DMS114 treated with DMSO at 0.1 percent for 48 hours (cell line): ENCODE data around the gene C19orf53.
"Not testable (repeated sequence)": the region's sequence is repeated elsewhere in the genome, so short reads cannot be mapped to it uniquely, and the experiment has no call there.

Experiments used
- DNase-seq: peaks from one replicate; lab custom pipeline; 2025; ENCODE audit not compliant: unreplicated experiment; lab: John Stamatoyannopoulos, UW

The C19orf53 gene

DNA sequence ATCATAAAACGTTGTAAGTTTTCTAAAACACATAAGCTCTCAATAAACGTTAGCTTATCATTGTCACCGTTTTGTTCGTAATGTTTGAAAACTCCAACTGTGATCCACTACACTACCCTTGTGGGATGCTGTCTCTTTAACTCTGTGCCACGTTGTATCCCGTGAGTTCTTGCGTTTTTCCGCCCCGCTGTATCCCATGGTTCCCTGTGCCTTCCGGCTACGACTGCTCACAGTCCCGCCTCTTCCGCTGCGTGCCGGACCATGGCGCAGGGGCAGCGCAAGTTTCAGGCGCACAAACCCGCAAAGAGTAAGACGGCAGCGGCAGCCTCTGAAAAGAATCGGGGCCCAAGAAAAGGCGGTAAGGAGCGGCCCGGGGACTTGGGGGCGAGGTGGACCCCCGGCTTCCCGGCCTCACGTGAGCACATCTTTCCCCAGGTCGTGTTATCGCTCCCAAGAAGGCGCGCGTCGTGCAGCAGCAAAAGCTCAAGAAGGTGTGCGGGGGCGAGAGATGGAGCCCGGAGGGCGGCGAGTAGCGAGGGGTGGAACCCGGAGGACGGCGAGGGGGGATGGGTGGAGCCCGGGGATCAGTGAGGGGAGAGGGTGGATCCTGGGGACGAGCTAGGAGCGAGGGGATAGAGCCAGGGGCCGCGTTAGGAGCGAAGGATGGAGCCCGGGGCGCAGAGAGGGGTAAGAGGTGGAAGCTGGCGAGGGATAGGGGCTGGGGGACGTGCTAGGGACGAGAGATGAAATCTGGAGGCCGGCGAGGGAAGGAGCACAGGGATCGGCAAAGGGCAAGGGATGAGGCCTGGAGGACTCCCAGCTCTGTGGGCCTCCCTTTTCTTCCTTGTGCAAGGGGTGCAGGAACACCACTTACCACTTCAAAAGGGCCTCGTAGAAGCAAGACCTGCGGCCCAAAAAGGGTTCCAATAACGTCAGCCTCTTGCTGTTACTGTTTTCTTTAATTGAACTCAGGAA, at the start of gene C19orf53:
TSS of gene C19orf53 (plus strand) at position 240 of the 975 bp plus-strand sequence. CDS start at position 262, 22 bp downstream.
- DNase-seq = peak; percentile 84

DNA sequence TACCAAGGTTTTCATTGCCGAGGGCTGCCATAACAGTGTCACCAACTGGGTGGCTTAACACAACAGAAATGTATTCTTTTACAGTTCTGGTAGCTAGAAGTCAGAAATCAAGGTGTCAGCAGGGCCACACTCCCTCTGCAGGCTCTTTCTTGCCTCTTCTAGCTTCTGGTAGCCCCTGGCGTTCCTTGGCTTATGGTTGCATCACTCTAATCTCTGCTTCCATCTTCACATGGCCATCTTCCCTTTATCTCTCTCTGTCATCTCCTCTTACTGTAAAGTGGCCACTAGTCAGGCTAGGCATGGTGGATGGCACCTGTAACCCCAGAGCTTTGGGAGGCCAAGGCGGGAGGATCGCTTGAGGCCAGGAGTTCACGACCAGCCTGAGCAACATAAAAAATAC, 47.9 kb upstream of the C19orf53 start:
- no peak for DNase-seq

DNA sequence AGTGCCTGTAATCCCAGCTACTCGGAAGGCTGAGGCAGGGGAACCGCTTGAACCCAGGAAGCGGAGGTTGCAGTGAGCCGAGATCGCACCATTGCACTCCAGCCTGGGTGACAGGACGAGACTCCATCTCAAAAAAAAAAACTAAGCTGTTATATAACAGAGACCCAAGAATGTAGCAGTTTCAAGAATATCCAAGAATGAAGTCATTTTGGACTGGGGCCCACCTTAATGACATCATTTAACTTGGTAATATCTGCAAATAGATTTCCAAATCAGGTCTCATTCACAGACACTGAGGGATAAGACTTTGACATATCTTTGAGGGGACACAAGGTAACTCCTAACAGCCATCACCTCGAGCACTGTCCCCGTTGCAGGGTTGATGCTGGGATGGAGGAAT, 46.5 kb upstream of the C19orf53 start:
- no peak for DNase-seq

DNA sequence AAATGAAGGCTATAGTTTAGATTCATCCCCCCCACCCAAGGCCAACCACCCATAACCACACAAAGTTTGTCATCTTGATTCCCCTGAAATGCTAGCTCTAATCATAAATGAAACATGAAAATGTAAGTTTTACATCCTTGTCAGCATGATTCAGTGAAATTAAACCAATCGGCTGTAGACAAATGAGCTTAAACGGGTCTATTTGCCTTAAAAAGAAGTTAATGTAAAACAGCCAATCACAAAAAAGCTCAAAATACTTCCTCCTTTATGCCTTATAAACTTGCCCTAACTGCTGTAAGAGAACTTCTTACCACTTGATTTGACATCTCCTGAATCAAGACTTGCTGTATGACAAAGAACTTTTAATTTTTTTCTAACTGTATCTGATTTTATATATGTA, 44.4 kb upstream of the C19orf53 start:
- DNase-seq = no peak

DNA sequence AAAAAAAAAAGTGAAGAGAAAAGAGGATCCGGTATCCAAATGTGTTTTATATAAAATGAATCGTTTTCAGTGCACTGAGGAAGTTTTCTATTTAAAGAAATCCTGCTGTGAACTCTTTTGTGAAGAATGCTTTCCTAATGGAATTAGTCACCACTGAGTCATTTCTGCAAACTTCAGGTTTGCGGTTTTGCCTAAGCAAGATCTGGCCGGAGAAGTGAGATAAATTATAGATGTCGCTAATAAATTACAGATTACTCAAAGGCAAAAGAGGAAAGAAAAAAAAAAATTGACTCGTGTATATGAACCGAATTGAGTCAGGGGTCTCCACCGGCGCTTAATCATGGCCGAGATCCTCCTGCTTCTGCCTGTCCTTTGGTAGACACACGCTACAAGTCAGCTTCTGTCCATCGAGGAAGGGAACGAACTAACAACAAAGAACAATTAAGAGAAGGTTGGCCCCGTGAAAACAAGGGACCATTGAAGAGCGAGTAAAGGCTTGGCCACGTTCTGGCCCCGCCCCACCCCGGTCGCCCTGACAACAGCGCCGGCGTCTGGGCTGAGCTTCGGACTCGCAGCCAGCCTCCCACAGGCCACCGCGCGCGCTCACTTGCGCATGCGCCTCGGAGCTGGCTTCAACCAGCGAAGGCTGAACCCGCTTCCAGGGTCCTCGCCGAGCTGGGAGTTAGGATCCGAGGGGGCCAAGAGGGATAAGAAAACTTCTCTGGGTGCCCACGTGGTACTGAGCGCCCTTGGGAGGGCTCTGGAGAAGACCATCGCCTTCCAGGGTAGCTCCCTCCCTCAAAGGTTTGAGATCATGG, 42.9 kb upstream of the C19orf53 start:
- DNase-seq = peak; percentile 76

DNA sequence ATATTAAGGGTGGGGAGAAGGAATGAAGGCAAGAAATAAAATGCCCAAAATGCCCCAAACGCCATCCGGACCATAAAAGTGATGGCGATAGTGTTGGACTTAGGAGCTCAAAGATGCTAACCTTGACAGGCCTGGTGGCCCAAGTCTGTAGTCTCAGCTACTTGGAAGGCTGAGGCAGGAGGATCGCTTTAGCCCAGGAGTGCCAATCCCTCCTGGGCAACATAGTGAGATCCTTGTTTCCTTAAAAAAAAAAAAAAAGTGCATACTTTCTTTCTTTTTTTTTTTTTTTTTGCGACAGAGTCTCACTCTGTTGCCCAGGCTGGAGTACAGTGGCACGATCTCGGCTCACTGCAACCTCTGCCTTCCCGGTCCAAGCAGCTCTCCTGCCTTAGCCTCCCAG, 41.9 kb upstream of the C19orf53 start:
- no peak for DNase-seq

DNA sequence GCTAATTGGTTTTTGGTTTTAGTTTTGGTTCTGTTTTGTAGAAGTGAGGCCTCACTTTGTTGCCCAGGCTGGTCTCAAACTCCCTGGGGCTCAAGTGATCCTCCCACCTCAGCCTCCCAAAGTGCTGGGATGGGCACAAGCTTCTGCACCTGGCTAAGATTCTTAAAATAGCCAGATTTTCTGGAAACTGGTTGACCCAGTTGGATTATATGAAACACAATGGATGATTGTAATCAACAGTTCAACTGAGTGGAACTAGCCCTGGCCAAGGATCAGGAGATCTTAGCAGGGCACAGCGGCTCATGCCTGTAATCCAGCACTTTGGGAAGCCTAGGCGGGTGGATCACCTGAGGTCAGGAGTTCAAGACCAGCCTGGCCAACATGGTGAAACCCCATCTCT, 39.5 kb upstream of the C19orf53 start:
- no peak for DNase-seq

DNA sequence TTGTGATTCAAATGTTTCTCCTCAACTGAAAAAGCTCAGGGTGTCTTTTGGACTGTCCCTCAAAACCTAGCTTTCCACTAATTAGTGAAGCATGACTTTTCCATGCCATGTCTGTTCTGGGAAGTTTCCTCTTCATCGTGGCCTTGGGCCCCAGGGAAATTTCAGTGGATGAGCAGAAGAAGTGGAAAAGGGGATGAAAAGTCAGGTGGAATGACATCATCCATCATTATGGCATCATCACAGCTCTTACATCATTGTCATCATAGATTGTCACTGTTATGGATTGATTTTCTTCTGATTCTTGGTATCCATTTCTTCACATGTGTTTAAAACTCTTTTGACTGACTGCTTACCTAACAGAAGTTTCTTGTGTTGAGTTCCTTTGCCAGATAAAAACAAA, 36.2 kb upstream of the C19orf53 start:
- no peak for DNase-seq

DNA sequence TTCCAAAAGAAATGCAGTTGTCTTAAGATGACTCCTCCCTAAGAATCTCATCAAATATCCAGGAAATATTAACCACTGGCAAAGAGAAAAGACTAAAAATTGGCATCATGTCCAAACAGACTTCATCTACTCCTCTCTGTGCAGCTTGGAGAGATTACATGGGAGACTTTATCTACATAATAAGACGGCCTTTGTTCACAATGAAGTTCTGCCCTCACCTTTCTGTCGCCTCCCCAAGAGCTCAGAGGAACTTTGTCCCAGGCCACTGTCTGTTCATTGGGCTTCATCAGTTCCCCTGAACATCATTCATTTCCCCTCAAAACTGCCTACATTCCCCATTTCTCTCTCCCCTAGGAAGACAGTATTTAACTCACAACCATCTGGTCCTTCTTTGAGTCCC, 32.4 kb upstream of the C19orf53 start:
- DNase-seq = no peak

DNA sequence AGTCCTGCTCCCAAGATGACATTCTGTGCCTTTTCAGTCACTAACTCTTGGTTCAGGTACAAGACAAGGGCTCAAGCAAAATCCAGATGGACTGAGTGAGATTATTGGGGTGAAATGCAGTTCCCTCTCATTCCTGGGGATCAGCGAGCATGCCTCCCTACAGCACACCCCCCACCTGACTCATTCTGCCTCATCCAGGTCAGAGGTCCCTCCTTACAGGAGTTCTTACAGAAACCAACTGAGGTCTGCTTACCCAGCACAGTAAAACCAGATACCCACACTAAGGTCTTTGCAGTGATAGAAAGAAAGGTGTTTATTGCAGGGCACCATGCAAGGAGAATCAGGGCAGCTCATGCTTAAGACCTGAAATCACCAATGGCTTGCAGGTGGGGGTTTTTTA, 31.5 kb upstream of the C19orf53 start:
- no peak for DNase-seq

DNA sequence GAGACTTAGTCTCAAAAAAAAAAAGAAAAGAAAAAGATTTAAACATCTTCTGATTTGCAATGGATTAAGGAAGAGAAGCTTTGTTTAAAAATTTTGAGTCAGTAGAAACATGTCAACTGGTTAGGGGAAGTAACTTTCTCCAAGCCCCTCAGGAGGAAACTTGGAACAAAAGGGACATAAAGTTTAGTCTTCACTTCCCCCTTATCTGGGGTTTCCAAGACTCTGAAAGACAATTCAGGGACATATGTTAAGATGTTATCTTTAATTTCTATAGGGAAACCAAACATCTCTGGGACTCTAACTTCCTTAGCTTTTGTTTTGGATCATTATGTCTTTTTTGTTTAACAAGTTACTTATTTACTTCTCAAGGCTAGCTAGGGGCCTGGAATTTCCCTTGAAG, 30.1 kb upstream of the C19orf53 start:
- DNase-seq = no peak

DNA sequence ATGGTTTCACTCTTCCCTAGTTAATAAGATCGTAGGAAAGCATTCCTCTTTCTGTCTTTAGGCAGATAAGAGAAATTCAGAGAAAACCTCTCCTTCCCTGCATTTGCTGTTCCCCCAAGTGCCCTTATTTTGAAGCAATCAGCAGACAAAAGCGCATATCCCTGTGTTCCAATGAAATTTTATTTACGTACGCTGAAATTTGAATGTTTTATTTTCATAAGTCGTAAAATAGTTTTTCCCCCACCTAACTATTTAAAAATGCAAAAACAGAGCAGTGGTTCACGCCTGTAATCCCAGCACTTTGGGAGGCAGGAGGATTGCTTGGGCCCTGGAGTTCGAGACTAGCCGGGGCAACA, 27.2 kb upstream of the C19orf53 start:
- DNase-seq = no peak

DNA sequence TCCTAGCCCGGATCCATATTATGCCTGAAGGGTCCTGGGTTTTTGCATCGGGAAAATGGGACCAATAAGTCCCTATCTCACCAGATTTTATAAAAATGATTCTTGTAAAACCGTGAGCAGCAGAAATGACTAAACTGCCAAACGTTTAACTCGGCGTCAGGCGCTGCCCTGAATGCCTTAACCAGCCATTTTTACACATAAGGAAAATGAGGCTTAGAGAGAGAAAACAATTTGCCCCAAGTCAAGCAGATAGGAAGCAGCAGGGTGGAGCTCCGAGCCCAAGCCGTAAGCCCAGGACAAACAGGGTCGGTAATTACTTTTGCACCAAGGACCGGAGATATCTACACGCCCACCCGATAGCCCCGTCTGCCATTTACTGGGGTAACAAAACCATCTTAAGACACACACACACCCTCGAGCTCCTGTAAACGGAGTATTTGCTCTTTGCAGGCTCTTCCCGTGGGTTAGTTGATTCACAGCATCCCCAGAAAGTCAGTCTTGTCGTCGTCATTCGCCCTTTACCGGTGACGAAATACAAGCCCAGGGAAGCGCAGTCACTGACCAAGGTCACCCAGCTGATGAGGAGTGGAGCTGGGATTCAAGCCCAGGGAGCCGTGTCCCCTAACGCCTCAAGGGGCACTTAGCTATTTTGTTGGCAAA, 26.0 kb upstream of the C19orf53 start:
- DNase-seq = no peak

DNA sequence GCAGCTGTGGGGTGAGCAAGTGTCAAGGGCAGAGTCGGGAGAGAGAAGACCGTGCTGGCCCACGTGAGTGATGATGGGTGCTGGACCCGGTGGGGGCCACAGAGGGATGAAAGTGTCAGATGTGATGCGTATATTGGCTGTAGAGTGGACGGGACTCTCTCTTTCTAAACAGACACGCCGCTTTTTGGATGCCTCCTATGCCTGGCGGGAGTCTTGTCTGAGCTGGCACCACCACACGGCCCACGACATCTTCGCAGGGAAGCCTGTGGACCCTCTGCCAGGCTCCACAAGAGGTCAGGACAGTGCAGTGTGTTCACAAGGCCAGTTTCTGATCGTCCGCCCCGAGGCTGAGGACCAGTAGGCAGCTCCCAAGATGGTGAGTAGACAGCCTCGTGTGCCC, 22.8 kb upstream of the C19orf53 start:
- DNase-seq = no peak

DNA sequence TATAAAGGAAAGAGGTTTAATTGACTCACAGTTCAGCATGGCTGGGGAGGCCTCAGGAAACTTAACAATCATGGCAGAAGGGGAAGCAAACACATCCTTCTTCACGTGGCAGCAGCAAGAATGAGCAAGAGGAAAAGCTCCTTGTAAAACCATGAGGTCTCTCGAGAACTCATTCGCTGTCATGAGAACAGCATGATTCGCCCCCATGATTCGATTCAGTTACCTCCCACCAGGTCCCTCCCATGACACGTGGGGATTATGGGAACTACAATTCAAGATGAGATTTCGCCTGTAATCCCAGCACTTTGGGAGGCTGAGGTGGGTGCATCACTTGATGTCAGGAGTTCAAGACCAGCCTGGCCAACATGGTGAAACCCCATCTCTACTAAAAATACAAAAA, 20.6 kb upstream of the C19orf53 start:
- not testable (repeated sequence) for DNase-seq

DNA sequence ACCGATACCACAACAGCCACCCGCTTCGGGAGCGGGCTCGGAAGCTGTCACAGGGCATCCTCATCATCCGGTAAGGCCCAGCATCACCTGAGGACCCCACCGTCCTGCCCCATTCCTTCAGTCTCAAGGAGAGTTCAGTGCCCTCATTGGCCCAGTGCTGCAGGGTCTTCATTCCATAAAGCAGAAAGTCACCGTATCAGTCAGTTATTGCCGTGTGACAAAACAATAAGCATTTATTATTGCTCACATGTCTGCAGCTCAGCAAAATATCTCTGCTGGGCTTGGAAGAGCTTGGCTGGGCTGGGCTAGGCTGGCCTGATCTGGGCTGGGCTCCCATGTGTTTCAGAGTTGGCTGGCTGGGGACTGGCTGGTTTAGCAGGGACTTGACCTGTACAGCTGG, 18.0 kb upstream of the C19orf53 start:
- DNase-seq = no peak

DNA sequence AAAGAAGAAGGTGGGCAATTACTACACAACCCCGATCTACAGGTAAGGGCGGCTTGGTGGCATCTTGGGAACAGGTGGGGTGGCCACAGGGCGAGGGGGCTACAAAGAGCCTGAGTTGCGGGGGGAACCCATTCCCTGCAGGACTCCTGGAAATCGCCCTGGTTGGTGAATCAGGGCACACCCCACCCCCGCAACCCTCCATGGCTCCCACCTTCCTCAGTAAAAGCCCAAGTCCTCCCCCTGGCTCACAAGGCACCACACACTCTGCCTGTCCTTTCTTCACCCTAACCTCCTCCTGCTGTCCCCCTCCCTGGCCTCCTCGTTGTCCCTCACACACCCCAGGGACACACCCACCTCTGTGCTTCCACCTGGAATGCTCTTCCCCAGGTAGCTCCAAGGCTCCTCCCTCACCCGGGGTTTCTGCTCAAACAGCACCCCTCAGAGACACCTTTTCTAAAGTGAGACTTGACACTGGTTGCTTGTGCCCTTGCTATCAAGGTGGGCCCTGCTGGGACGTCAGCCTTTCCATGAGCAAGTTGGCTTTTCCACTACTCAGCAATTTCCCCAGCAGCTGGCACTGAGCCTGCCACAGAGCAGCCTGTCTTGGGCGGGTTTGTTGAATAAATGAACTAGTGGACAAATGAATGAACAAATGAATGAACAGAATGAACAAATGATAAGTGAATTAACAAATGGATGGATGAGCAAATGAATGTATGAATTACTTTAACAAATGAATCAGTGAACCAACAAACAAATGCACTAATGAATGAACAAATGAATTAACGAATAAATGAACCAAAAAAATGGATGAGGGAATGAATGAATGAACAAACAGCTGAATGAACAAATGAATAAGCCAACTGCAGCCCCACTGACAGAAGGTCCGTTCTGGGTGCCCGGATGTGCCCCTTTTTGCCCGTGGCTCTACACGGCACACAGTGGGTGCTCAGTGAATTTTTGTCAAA, 16.2 kb upstream of the C19orf53 start:
- DNase-seq = no peak

DNA sequence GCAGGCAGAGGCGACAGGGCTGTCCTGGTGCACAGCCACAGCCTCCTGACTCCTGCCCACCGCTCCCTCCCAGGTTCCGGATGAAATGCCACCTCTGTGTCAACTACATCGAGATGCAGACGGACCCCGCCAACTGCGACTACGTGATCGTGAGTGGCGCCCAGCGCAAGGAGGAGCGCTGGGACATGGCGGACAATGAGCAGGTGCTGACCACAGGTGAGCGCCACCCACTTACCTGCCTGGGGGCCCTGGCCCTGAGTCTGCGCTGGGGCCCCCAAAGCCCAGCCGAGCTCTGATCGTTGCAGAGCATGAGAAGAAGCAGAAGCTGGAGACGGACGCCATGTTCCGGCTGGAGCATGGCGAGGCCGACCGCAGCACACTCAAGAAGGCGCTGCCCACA, 15.5 kb upstream of the C19orf53 start:
- no peak for DNase-seq

DNA sequence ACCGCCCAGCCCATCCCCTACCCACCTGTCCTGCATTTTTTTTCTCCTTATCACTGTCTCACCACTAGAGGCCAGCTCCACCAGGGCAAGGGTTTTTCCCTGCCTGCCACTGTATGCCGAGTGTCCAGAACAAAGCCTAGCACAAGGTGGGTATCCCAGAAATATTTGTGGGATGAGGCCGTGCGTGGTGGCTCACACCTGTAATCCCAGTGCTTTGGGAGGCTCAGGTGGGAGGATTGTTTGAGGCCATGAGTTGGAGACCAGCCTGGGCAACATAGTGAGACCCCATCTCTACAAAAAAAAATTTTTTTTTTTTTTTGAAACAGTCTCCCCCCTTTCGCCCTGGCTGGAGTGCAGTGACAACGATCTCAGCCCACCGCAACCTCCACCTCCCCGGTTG, 12.8 kb upstream of the C19orf53 start:
- DNase-seq = no peak

DNA sequence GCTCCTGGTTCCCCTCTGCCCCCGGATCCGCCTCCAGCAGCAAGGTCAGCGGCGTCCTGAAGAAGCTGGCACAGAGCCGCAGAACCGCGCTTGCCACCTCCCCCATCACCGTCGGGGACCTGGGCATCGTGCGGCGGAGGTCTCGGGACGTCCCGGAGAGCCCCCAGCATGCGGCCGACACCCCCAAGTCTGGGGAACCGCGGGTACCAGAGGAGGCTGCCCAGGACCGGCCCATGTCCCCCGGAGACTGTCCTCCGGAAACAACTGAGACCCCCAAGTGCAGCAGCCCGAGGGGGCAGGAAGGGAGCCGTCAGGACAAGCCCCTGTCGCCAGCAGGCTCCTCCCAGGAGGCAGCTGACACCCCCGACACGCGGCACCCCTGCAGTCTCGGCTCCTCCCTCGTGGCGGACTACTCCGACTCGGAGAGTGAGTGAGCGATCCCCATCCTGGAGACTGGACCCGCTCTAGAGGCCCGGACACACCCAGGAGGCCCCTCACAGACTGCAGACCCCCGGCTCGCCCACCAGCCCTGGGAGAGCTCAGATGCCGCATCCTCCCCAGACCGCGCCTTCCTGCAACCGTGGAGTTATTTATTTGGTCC, 11.5 kb upstream of the C19orf53 start:
- no peak for DNase-seq
